CD4-positive, alpha-beta T cell treated with Interleukin-6 for 4 hours (primary cell): ENCODE results near the gene C2orf69.

Experiments
- DNase-seq: peaks from one replicate; pipeline ENCODE4 v3.0.0-alpha.2; 2020; ENCODE audit warnings: mixed read lengths

Gene C2orf69

DNA sequence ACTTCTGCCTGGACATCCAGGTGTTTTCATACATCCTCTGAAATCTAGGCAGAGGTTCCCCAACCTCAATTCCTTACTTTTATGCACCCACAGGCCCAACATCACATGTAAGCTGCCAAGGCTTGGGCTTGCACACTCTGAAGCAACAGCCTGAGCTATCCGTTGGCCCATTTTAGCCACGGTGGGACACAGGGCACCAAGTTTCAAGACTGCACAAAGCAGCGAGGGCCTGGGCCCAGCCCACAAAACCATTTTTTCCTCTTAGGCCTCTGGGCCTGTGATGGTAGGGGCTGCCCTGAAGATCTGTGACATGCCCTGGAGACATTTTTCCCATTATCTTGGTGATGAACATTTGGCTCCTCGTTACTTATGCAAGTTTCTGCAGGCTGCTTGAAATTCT, 5.9 kb downstream of the C2orf69 start:
- DNase-seq = no peak

DNA sequence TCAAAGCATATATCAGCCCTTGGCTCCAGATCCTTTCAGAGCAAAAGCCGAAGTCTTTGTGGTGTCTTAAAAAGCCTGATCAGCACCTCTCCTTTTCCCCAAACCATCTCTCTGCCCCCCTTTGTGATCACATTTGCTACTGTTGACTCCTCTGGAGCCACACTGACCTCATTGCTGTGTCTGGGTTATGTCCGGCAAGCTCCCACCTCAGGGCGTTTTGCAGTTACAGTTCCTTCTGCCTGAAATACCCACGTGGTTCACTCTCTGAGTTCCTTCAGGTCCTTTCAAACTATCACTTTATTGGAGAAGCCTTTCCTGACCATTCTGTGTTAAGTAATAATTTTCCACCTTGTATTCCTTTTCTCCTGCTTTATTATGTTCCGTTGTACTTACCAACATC, 11.8 kb downstream of the C2orf69 start:
- DNase-seq = no peak

DNA sequence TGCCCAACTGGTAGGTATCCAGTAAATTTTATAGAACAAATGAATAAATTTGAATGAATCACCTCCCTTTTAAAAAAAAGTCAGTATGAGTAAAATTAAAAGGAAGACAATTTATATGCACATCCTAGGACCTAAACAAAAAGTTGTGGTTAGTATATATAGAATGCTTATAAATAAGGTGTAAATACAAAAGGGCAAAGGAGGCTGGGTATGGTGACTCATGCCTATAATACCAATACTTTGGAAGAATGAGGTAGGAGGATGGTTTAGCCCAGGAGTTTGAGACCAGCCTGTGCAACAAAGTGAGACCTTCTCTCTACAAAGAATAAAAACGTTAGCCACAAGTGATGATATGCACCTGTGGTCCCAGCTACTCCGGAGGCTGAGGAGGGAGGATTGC, 12.8 kb downstream of the C2orf69 start:
- DNase-seq = no peak

DNA sequence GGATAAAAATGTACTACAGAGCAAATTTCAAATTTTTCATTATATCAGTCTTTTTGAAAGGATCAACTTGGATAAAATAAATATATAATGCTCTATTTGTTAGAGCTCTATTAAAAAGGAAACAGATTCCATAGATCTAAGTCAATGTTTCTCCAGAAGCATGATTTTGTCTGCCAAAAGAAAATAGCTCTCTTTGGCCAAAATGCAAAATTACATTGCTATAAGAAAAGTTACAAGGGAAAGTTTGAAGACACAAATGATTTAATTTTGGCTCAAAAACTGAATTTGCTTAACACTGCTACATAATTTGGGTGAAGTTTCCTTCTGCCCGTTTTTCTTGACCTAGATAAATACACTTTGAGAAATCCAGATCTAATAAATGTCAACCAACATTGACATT, 15.7 kb downstream of the C2orf69 start:
- DNase-seq = no peak

DNA sequence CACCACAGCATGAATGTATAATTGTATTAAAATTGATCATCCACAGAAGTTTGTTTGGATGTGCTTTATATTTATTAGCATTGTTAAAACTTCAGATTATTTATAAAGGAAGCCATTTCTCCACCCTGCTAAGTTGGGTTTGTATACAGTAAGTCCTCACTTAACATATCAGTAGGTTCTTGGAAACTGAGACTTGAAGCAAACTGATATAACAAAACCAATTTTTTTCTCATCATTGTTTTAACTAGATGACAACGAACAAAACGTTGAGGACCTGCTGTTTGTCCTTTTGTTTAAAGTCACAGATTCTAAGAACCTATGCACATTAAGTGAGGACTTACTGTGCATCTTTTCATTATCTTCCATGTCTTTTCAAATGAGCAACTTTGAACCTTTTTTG, 17.1 kb downstream of the C2orf69 start:
- no peak for DNase-seq

DNA sequence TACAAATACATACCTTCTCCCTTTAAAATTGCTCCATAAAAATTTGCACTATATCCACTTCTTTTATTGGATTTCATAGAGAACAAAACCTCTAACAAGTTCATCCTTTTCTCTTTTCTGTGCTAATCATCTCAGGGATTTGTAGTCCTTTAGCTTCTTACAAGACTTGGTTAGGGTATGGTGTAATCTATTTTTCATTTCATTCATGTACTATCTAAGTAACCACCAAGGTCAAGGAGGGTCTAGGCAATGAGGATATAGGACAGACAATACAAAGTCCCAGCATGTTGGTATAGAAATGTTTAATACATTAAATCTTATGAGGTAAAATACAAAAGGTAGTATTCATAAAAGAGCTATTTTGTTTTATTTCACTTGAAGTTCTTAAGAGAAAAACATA, 17.5 kb downstream of the C2orf69 start:
- no peak for DNase-seq

DNA sequence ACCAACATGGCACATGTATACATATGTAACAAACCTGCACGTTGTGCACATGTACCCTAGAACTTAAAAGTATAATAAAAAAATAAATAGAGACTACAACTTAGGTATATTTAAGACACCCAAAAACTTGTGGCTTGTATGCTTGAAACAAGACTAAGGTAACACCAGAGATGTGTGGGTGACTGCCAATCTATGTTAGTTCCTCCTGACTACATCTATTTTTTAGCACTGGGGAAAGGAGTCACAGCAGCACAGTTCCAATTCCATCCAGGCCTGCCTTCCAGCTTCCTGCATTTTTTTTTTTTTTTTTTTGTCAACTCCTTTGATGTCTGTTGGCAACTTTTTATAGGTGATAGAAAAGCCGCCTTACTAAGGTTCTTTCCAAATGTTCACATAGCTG, 18.2 kb downstream of the C2orf69 start:
- DNase-seq = no peak

DNA sequence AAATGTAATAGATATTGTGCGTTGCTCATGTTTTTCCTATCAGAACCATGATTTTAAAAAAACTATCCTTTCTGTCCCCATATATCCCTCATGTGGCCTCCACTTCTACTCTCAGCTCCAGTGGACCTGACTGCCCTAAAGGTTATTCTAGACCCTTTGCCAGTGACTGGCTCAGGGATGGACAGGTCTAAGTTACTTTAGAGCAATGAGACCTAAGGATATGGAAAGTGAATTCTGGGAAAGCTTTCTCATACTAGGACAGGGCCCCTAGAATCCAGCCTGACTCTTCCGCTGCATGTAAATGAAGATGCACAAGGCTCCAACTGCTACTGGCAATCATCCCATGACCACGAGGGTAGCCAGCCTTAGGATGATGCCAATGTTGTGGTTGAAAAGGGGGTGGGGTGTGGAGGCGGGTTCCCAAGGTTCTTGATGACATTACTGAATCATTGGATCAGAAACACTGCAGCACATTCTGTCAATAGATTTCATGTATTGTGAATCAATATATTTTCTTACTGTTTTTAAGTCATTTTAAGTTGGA, 21.3 kb downstream of the C2orf69 start:
- DNase-seq = no peak

DNA sequence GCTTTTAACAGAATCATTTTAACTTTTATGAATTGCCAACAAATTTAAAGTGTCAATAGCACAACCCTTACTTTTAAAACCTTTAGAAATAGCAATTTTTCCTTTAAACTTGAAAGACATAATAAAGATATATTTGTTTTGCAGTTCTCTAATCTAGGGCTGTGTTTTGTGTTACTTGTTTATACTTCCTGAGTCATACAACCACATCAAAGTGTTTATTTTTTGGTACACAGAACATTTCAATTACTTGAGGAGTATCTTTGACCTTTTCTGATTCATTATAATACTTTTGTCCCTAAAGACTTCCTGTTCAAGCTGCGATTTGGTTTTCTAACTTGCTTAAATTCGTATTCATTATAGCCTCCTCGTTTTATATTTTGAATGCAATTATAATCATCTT, 22.4 kb downstream of the C2orf69 start:
- DNase-seq = no peak

DNA sequence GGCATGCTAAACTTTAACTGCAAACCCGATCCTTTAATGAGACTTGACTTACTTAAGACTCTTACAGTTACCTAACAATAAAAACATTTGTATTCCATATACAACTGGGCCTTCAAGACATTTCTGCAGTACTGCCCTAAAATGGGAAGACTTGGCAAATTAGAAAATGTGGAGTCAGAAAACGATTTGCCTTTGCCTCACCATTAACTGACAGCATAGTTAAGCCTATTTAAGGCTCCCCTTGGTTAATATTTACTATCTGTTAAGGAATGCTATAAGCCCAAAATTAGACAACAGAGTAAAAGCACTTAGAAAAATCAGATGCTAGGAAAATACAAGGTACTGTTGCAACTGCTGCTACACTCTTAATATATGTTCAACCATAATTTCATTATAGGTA, 25.5 kb downstream of the C2orf69 start:
- DNase-seq = no peak

DNA sequence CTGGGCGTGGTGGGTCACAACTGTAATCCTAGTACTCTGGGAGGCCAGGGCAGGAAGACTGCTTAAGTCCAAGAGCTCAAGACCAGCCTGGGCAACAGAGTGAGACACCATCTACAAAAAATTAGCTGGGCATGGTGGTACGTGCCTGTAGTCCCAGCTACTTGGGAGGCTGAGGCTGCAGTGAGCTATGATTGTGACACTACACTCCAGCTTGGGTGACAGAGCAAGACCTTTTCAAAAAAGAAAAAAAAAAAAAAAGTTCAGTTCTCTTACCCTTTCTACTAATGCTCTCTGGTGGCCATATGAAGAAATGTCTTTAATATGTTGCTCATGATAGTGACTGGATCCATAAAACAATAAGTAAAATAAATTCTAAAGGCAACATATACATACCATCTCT, 29.3 kb downstream of the C2orf69 start:
- DNase-seq = no peak

DNA sequence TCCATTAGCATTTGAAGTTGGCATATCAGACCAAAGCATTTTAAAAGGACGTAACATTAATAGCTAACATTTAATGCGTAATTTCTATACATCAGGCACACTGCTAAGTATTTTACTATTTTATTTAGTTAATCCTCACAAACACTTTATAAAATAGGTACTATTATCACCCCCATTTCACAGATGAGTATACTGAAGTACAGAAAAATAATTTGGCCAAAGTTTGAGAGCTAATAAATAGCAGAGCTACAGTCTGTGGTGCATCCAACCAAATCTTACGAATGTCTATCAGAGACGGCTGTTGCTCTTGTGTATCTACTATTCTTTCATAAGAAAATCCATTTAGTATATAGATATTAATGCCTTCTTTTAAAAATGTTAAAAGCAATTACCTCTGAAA, 32.3 kb downstream of the C2orf69 start:
- DNase-seq = no peak

DNA sequence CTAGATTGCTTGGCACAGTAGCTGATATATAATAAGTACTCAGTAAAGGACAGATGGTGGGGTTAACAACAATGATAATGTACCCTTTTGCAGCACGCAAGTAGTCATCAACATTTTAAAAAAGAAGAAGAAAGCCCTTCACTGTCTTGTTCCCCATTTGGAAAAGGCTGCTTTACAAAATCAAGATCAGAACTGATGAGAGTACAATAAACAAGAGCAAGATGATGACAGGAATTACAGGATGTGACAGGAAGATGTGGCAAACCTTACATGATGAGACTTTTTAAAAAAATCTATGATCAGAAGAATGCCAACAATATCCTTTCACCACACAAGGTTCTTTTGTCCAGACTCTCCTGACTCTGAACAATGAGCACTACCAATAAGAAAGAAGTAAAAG, 35.1 kb downstream of the C2orf69 start:
- no peak for DNase-seq

DNA sequence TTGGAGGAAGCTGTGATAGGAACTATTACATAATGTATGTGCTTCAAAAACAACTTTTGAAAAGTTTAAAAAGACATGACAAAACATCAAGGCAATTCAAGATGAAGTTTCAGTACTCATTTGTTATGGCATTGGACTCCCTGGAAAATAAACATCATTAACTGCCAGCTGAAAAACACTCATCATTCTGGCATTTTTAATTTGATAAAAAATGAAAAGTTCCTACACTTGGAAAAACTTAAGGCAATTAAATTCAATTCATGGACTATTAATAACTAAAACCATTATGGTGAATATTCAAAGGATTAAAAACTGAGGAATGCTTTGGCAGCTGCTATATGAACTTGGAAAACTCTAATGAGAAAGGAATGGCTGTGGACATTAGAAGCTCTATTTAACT, 35.7 kb downstream of the C2orf69 start:
- no peak for DNase-seq

DNA sequence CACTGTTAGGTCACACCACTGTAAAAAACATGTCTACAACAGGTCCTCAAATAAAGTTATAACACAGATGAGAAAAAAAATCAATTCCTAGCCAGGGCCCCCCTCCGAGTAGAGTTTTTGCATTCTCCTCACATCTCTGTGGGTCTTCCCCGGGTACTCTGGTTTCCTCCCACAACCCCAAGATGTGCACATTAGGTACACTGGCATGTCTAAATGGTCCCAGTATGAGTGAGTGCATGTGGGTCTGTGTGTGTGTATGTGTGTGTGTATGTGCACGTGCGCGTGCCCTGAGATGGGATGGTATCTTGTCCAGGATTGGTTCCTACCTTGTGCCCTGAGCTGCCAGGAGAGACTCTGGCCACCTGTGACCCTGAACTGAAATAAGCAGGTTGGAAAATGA, 39.3 kb downstream of the C2orf69 start:
- no peak for DNase-seq

DNA sequence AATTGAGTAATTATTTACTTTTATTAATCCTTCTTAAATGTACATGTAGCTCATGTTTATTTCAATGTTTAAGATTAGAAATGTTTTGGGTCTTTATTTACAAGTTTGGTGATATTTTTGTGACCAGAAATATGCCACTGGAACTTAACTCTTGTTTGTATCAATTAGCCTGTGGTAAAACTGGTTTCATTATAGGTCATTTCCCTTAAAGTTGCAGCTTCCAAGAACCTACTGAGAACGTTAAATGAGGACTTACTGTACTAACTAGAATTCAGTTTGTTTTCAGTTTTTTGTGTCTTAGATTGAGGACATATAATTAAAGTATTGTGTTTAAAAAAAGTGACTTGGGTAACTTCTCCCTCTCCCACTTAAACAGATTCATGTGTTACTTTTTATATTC, 39.9 kb downstream of the C2orf69 start:
- no peak for DNase-seq

DNA sequence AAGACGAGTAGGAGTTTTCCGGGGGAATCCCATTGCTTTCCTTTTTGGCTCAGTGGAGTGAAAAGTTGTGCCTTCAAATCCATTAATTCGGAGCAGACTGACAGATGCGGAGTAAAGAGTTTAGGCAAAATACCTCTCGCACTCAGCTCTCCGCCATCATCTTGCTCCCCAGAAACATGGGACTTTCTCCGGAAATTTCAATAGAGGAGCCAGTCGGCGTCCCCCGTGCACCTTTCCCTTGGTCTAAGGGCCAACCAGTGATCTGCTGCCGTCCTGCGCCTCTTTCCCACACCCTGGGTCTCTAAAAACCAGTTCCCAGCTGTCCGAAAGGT, 43.9 kb downstream of the C2orf69 start:
- no peak for DNase-seq

DNA sequence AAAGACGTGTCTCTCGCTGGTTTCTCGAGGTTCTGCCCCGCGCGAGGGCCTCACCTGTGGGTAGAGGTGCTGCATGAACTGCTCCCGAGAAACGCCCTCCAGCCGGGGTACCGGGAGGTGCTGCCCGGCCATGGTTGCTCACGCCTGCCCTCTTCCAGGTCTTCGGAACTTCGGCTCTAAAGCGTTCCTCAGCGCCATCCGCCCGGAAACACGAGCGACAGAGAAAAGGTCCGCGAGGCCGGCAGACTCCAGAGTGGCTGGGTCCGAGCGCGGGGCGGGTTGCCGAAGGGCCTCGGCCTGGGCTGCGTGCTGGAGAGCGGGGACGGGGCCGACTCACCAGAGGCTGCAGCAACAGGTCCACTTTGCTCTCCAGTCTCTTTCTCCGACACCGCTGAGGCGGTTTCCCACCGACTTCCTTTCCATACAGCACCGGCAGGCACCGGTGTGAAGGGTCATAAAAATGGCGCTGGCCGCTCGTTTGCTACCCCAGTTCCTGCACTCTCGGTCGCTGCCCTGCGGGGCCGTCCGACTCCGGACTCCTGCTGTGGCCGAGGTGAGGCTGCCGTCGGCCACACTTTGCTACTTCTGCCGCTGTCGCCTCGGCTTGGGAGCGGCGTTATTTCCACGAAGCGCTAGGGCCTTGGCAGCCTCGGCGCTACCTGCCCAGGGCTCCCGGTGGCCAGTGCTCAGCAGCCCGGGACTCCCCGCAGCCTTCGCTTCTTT, 44.4 kb downstream of the C2orf69 start, which contains the start of the genes MAIP1 and TYW5:
TSS of gene MAIP1 (plus strand) at position 244 of the 723 bp plus-strand sequence. CDS start at position 461, 217 bp downstream.
TSS of gene TYW5 (minus strand) at position 153 of the 723 bp plus-strand sequence. CDS start at position 132, 21 bp downstream.
- peak; percentile 78 for DNase-seq

DNA sequence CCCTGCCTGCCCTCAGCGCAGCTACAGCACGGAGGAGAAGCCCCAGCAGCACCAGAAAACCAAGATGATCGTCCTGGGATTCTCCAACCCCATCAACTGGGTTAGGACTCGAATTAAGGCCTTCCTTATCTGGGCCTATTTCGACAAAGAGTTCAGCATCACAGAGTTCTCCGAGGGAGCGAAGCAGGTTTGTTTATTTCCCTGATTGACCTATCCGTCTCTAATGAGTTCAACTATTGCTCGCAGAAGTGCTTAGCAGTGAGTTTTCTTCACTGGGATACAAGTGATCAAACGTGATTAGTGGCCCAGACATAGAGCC, 44.9 kb downstream of the C2orf69 start:
- DNase-seq = no peak

DNA sequence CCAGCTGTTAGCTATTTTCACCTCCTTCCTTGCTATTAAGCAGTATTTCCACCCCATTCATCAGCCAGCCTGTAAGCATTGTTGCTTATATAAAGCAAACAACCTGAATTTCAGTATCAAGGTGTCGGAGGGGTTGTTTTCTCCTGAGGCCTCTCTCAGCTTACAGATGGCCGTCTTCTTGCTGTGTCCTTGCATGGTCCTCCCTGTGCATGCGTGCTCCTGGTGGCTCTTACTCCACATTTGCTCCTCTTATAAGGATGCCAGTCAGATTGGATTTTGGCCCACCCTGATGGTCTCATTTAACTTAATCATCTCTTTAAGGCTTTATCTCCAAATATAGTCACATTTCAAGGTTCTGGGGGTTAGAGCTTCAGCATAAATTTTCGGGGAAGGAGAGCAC, 46.9 kb downstream of the C2orf69 start:
- DNase-seq = no peak

DNA sequence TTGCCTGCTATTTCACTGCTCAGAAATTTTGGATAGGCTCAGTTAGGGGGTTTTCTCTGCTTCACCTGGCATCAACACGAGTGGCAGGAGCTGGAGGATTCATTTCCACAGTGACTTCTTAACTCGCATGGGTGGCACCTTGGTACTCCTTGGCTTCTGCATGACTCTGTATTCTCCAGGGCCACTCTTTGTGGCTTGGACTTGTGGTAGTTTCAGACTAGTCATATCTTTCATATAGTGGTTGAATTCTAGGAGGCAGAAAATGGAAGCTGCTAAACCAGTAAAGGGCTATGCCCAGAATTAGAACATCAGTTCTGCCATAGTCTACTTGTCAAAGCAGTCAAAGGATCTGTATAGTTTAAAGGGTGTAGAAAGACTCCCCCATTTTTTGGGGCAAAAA, 51.1 kb downstream of the C2orf69 start:
- DNase-seq = no peak

DNA sequence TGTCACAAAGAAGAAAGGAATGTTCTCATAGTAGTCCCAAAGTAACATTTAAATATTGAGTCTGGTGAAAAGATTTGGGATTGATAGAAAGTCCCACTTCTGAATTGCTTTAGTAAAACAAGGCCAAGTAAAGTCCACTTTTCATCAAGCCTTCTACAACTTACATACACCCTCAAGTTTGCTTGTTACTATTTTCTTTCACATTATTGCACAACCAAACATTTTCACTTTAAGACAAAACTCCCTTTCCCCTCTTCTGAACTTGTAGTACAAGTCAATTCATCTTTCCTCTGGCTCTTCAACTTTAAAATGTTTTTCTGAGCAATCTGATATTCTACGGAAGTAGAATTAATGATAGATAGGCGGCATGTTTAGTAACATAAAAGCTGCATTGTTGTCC, 55.3 kb downstream of the C2orf69 start:
- DNase-seq = no peak

DNA sequence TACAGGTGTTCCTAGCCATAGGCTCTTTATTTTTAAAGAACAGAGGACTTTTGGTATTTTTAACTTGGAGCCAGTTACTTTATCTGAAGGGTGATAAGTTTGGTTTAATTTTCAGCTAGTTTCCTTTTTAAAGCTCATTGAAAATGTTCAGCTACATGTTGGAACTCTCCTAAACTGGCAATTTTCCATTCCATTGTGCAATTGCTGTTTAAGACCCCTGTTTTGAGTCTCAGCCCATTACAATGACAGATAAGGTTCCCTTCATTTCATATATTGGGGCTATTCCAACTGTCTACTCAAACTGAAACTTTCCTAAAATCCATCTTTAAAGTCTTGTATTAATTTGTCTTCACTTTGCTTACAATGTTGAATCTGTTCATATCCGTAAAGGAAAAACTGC, 55.9 kb downstream of the C2orf69 start:
- no peak for DNase-seq

DNA sequence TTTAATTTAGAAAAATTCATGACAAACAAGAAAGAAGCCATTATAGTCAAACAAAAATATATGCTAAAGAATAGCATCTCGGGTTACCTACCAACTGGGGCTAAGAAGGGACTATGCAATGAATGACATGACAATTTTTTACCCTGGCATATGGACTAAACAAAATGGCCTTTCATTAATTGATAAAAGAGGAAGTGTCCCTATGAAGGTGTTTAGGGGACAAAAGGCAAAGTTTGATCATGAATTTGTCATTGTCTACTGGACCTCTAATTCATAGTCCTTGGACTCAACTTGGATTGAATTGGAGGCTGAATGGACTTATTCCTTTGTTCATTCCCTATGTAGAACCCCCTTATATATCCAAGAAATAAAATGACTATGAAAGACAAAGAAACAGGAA, 57.0 kb downstream of the C2orf69 start:
- DNase-seq = no peak

DNA sequence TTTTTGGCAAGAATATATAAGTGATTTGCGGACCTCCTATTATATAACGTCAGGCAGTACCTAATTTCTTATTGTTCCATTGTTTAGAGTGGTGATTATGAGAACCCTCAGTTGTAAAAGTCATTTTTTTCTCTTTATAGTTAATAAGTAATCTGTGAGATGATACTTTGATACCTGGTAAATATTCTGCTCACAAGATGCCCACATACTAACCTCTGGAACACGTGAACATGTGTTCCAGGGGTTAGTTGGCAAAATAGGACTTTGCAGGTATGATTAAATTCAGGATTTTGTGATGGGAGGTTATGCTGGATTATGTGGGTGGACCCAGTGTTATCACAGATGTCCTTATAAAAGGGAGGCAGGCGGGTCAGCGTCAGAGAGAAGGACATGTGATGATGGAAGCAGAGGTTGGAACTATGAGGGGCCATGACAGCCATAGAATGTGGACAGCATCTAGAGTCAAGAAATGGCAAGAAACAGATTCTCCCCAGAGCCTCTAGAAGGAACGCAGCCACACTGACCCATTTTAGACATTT, 61.1 kb downstream of the C2orf69 start:
- no peak for DNase-seq
